HCT116 (cell line): ENCODE results near the gene SLC17A1. TPM values are rescaled to one million over a fixed set of nuclear protein-coding genes. Genes with fewer than 3 reads are reported as not detected.

Source experiments
- ATAC-seq: fragments of 200-7000 bp; cut with Tn5 transposase; 2 replicates; pipeline ENCODE4 v1.9.1; 2020; ENCODE audit warnings: mild to moderate bottlenecking, moderate library complexity
- BruUV-seq: library from RNA; stranded (reverse); fragments of 400-500 nt; replicated peaks from 2 replicates; lab custom pipeline; 2021; lab: Mats Ljungman, UMichigan
- CTCF ChIA-PET: fragments of 300-600 bp; sonication (Branson Sonifier 250); formaldehyde crosslinking; loops from one replicate; lab custom pipeline; 2021; ENCODE audit warnings: antibody characterized with exemption; lab: Charles Lee
- POLR2A ChIA-PET: fragments of 300-600, 350-600 bp; sonication (Branson Sonifier 250); formaldehyde crosslinking; loops from one replicate; lab custom pipeline; 2021; ENCODE audit warnings: antibody characterized with exemption; lab: Charles Lee
- RAD21 ChIA-PET, 2 experiments: fragments of 300-600 bp; sonication (Branson Sonifier 250); formaldehyde crosslinking; loops; one replicate each; lab custom pipeline; 2023; ENCODE audit warnings: low total read pairs in 2 of 2; ENCODE audit not compliant: uncharacterized antibody in 2 of 2, unreplicated experiment in 2 of 2, low non-redundant PET in 1 of 2; lab: Charles Lee
- DNase-seq: peaks from one replicate; pipeline ENCODE4 v3.0.0-alpha.2; 2010; ENCODE audit warnings: low read depth, low spot score
- H2AFZ ChIP-seq: fragments of 200-600 bp; shearing (Covaris generic), sonication (generic); 2 replicates; pipeline ENCODE4 v1.6.1; 2017; ENCODE audit warnings: low read depth, mixed run types, mixed read lengths, antibody characterized with exemption, low read length; ENCODE audit not compliant: poor library complexity, severe bottlenecking
- H3K27ac ChIP-seq: 2 replicates; pipeline ENCODE4 v1.5.1; 2012; ENCODE audit warnings: low read depth, low read length
- H3K27me3 ChIP-seq: fragments of 200-600 bp; sonication (generic); 2 replicates; pipeline ENCODE4 v1.6.1; 2016; ENCODE audit warnings: mixed run types, low read length, mixed read lengths; ENCODE audit not compliant: insufficient read depth
- H3K36me3 ChIP-seq, 2 experiments: fragments of 200-500 bp in 1 of 2; fragments of 200-600 bp in 1 of 2; sonication (Bioruptor generic) in 1 of 2; sonication (generic) in 1 of 2; 2 replicates each; pipeline versions ENCODE4 v1.5.1 to v1.6.1; 2014 to 2016; ENCODE audit warnings: low read length in 2 of 2, inconsistent platforms in 1 of 2, mixed read lengths in 1 of 2, mixed run types in 1 of 2; ENCODE audit not compliant: insufficient read depth in 2 of 2, control insufficient read depth in 1 of 2
- H3K4me1 ChIP-seq, 2 experiments: fragments of 200-600 bp in 1 of 2; sonication (generic) in 1 of 2; 2 replicates each; pipeline versions ENCODE4 v1.5.1 to v1.6.1; 2012 to 2017; ENCODE audit warnings: low read length in 2 of 2, inconsistent platforms in 1 of 2, mild to moderate bottlenecking in 1 of 2, mixed read lengths in 1 of 2, mixed run types in 1 of 2, moderate library complexity in 1 of 2; ENCODE audit not compliant: insufficient read depth in 2 of 2, control insufficient read depth in 1 of 2
- H3K4me2 ChIP-seq: fragments of 200-600 bp; sonication (generic); 2 replicates; pipeline ENCODE4 v1.6.1; 2017; ENCODE audit warnings: mixed run types, low read length, mixed read lengths
- H3K4me3 ChIP-seq, 2 experiments: fragments of 200-600 bp in 1 of 2; sonication (generic) in 1 of 2; replicated peaks in 1 of 2; 2 replicates each; pipeline ENCODE4 v1.5.1; 2011 to 2016; ENCODE audit warnings: low read length in 2 of 2, control low read depth in 1 of 2, low read depth in 1 of 2, mild to moderate bottlenecking in 1 of 2, mixed read lengths in 1 of 2, mixed run types in 1 of 2
- H3K79me2 ChIP-seq: fragments of 200-600 bp; sonication (generic); 2 replicates; pipeline ENCODE4 v1.6.1; 2017; ENCODE audit warnings: mild to moderate bottlenecking, mixed run types, low read length, moderate library complexity, mixed read lengths; ENCODE audit not compliant: insufficient read depth
- H3K9ac ChIP-seq: fragments of 200-600 bp; sonication (generic); 2 replicates; pipeline ENCODE4 v1.6.1; 2016; ENCODE audit warnings: low read length, mixed read lengths
- H3K9me2 ChIP-seq: fragments of 200-600 bp; sonication (generic), shearing (Covaris generic); 2 replicates; pipeline ENCODE4 v1.6.1; 2017; ENCODE audit warnings: mixed run types, mild to moderate bottlenecking, moderate library complexity; ENCODE audit not compliant: insufficient read depth
- H3K9me3 ChIP-seq, 2 experiments: fragments of 200-500 bp in 1 of 2; fragments of 200-600 bp in 1 of 2; sonication (Bioruptor generic) in 1 of 2; sonication (generic) in 1 of 2; 2 replicates each; pipeline ENCODE4 v1.6.1; 2014 to 2017; ENCODE audit warnings: low read length in 2 of 2, mixed read lengths in 2 of 2, inconsistent platforms in 1 of 2, low read depth in 1 of 2, mild to moderate bottlenecking in 1 of 2, mixed run types in 1 of 2, moderate library complexity in 1 of 2; ENCODE audit not compliant: control insufficient read depth in 1 of 2, insufficient read depth in 1 of 2
- H4K20me1 ChIP-seq: fragments of 200-600 bp; sonication (generic), shearing (Covaris generic); 2 replicates; pipeline ENCODE4 v1.6.1; 2017; ENCODE audit warnings: mixed run types, mild to moderate bottlenecking, moderate library complexity; ENCODE audit not compliant: insufficient read depth
- CBX3 ChIP-seq: IDR thresholded peaks from 2 replicates; pipeline ENCODE4 v1.6.1; 2012; ENCODE audit warnings: low read depth
- CEBPB ChIP-seq: IDR thresholded peaks from 2 replicates; pipeline ENCODE4 v1.6.1; 2012; ENCODE audit warnings: low read depth
- ELF1 ChIP-seq: IDR thresholded peaks from 2 replicates; pipeline ENCODE4 v1.6.1; 2012; ENCODE audit warnings: low read depth, borderline replicate concordance
- FOSL1 ChIP-seq: IDR thresholded peaks from 2 replicates; pipeline ENCODE4 v1.6.1; 2012; ENCODE audit warnings: low read depth
- JUND ChIP-seq: IDR thresholded peaks from 2 replicates; pipeline ENCODE4 v1.6.1; 2012
- MAX ChIP-seq: IDR thresholded peaks from 2 replicates; pipeline ENCODE4 v1.6.1; 2012
- POLR2A ChIP-seq: IDR thresholded peaks from 2 replicates; pipeline ENCODE4 v1.7.0; 2011; ENCODE audit warnings: borderline replicate concordance; ENCODE audit not compliant: insufficient read depth, insufficient read length; ENCODE audit errors: extremely low read depth
- RAD21 ChIP-seq: IDR thresholded peaks from 2 replicates; pipeline ENCODE4 v1.6.1; 2012; ENCODE audit warnings: low read depth, mild to moderate bottlenecking
- REST ChIP-seq: IDR thresholded peaks from 2 replicates; pipeline ENCODE4 v1.6.1; 2012; ENCODE audit warnings: low read depth
- SIN3A ChIP-seq: IDR thresholded peaks from 2 replicates; pipeline ENCODE4 v1.6.1; 2012; ENCODE audit warnings: low read depth
- SP1 ChIP-seq: IDR thresholded peaks from 2 replicates; pipeline ENCODE4 v1.6.1; 2012; ENCODE audit warnings: low read depth
- YY1 ChIP-seq: IDR thresholded peaks from 2 replicates; pipeline ENCODE4 v1.6.1; 2011; ENCODE audit warnings: low read length, low read depth, moderate library complexity, mild to moderate bottlenecking; ENCODE audit not compliant: insufficient replicate concordance; ENCODE audit errors: extremely low read depth
- ZFX ChIP-seq: fragments of 450-650 bp; IDR thresholded peaks from 2 replicates; pipeline ENCODE4 v1.6.1; 2017
- intact Hi-C: fragments of 100-400 bp; cut with micrococcal nuclease; formaldehyde crosslinking; loops from 2 replicates; pipeline ENCODE4 v1.10.0; 2022
- total RNA-seq: library from RNA; stranded (reverse); gene quantifications from one replicate; pipeline ENCODE4 v1.2.1, GENCODE V29; 2021; ENCODE audit not compliant: unreplicated experiment

Gene SLC17A1
- total RNA-seq, 1 experiment from 2014 or later = not detected

- H3K9me2 ChIP-seq = no peaks in the 10 kb centered on the region
- H3K4me1 ChIP-seq = no peaks in the 10 kb centered on the region
- ChIA-PET POLR2A (no interaction called here), RAD21 (no interaction called here)
- no peak overlapping the region for H3K27ac ChIP-seq
- H3K79me2 ChIP-seq = no peaks in the 10 kb centered on the region
- ATAC-seq = no peak
- no peak overlapping the region for H3K4me2 ChIP-seq
- TF ChIP-seq CEBPB = no peak
- no peak for TF ChIP-seq RAD21
- TF ChIP-seq CBX3 = no peak
- no peak for TF ChIP-seq JUND
- no peak for TF ChIP-seq FOSL1
- no peak for TF ChIP-seq YY1
- TF ChIP-seq MAX = no peak
- TF ChIP-seq SP1 = no peak
- no peak for TF ChIP-seq ZFX
- TF ChIP-seq ELF1 = no peak
- TF ChIP-seq SIN3A = no peak
- no peak for TF ChIP-seq REST
- TF ChIP-seq POLR2A = no peak
- TF ChIP-seq, all 23 proteins: peak for 0
- no peaks in the 10 kb centered on the region for H3K36me3 ChIP-seq
- no peak overlapping the region for H3K9ac ChIP-seq
- BruUV-seq = no TSS peak
- H3K9me3 ChIP-seq = no peaks in the 10 kb centered on the region
- CTCF ChIA-PET = no interaction called here
- intact Hi-C loops = no loop called here
- H3K4me3 ChIP-seq = no peak overlapping the region
- H4K20me1 ChIP-seq = no peaks in the 10 kb centered on the region
- no peak for DNase-seq
- no peaks in the 10 kb centered on the region for H3K27me3 ChIP-seq
- H2AFZ ChIP-seq = no peak overlapping the region
These were observed 43.1 kb upstream of the SLC17A1 start for GRCh38 chr6:25874822-25875562.
